Activated naive CD8-positive, alpha-beta T cell treated with anti-CD3 and anti-CD28 coated beads, Interleukin-2, amount 10 ng/mL, durations not matched to agents 7 days and 5 days (primary cell): ENCODE measurements around the gene ABT1. TPM values are rescaled to one million over a fixed set of nuclear protein-coding genes. Genes with fewer than 3 reads are reported as not detected.
"Not testable (repeated sequence)": the region's sequence is repeated elsewhere in the genome, so short reads cannot be mapped to it uniquely, and the experiment has no call there.

Experiments used
- ATAC-seq: fragments of 150-1000 bp; cut with Tn5 transposase; one replicate; pipeline ENCODE4 v1.10.0; 2021; ENCODE audit warnings: low read depth, moderate library complexity
- POLR2A ChIA-PET: fragments of 350-600 bp; sonication (Branson Sonifier 250); formaldehyde crosslinking; loops from one replicate; lab custom pipeline; 2021; ENCODE audit warnings: antibody characterized with exemption; lab: Charles Lee
- DNase-seq: peaks from one replicate; pipeline ENCODE4 v3.0.0; 2021
- H3K27ac Mint-ChIP-seq: one replicate; pipeline ENCODE4 v1.8.0; 2022; ENCODE audit warnings: mild to moderate bottlenecking, mixed read lengths
- H3K27me3 Mint-ChIP-seq: one replicate; pipeline ENCODE4 v1.8.0; 2022; ENCODE audit warnings: mild to moderate bottlenecking, moderate library complexity, mixed read lengths
- H3K36me3 Mint-ChIP-seq: one replicate; pipeline ENCODE4 v1.8.0; 2021; ENCODE audit warnings: mild to moderate bottlenecking, mixed read lengths
- H3K4me1 Mint-ChIP-seq: one replicate; pipeline ENCODE4 v1.8.0; 2021; ENCODE audit warnings: mixed read lengths
- H3K4me3 Mint-ChIP-seq: one replicate; pipeline ENCODE4 v1.8.0; 2022; ENCODE audit warnings: mild to moderate bottlenecking, moderate library complexity, mixed read lengths
- H3K9me3 Mint-ChIP-seq: one replicate; pipeline ENCODE4 v1.8.0; 2021; ENCODE audit warnings: mixed read lengths
- total RNA-seq, 2 experiments: library from RNA; stranded (reverse); gene quantifications; one replicate each; pipeline ENCODE4 v1.2.3, GENCODE V29; 2021

Gene ABT1
- 10 to 100 TPM; 28.3 to 31.7 TPM for total RNA-seq

GRCh38 chr6:26596579-26597388, at the start of gene ABT1:
TSS of gene ABT1 (plus strand) at chr6:26596953. CDS start at chr6:26596983, 30 bp downstream.
- POLR2A ChIA-PET, result no interaction called here
- H3K27ac Mint-ChIP-seq, result no peak within 1 kb of the TSS
- peak; percentile 83 for ATAC-seq

GRCh38 chr6:26547363-26547762, 49.4 kb upstream of the ABT1 start:
- H3K4me3 Mint-ChIP-seq, H3K9me3 Mint-ChIP-seq, H3K27ac Mint-ChIP-seq, ATAC-seq, H3K27me3 Mint-ChIP-seq, DNase-seq: not testable (repeated sequence)
- Mint-ChIP-seq H3K36me3 (peaks cover 11% of the 10 kb centered on the region), H3K4me1 (peaks cover 19% of the 10 kb centered on the region)
- POLR2A ChIA-PET, result interaction anchor here (2.6 kb wide), 1 partner anchor 9 kb away, joined by 8 read pairs; the partner anchor contains the start of gene HMGN4

More at GRCh38 chr6:26596579-26597388, at the start of gene ABT1:
- Mint-ChIP-seq H3K4me3 (no peak within 1 kb of the TSS), H3K27me3 (peaks cover 27% of the 10 kb centered on the region), H3K4me1 (peaks cover 18% of the 10 kb centered on the region), H3K36me3 (peaks cover 17% of the 10 kb centered on the region), H3K9me3 (no peaks in the 10 kb centered on the region)
- peak; percentile 95 for DNase-seq

GRCh38 chr6:26550250-26550993, 46.3 kb upstream of the ABT1 start:
- Mint-ChIP-seq H3K4me1 (peaks cover 11% of the 10 kb centered on the region), H3K27ac (peak overlapping the region; percentile 84), H3K9me3 (no peaks in the 10 kb centered on the region), H3K27me3 (no peaks in the 10 kb centered on the region), H3K36me3 (peaks cover 7% of the 10 kb centered on the region), H3K4me3 (peak overlapping the region; percentile 90)
- POLR2A ChIA-PET, result interaction anchor here (0.6 to 1.6 kb wide), 4 partner anchors 13 to 241 kb away, joined by 3 to 9 read pairs (median 4); partner anchors contain the start of gene HMGN4
- DNase-seq, result peak; percentile 70
- ATAC-seq, result peak; percentile 45

DNA sequence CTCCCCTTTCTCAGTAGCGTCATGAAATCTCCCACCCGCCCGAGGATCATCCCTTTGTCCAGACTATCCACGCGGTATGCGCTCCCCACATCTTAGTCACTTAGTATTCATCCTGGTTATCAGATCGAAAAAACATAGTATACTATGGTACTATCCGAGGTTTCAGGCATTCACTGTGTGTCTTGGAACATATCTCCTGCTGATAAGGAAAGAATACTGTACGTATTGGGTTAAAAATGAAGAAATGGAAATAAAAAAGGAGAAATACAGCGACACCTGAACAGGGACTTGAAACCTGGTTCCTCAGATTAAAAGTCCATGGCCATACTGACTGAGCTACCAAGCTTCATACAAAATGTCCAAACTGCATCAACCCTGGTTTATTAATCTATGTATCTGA, 44.5 kb upstream of the ABT1 start:
- Mint-ChIP-seq H3K9me3 (no peaks in the 10 kb centered on the region), H3K4me1 (peaks cover 16% of the 10 kb centered on the region), H3K4me3 (no peak overlapping the region), H3K36me3 (no peaks in the 10 kb centered on the region), H3K27ac (no peak overlapping the region), H3K27me3 (no peaks in the 10 kb centered on the region)
- DNase-seq (no peak), ATAC-seq (no peak)
- POLR2A ChIA-PET, result interaction anchor here (0.9 to 1.1 kb wide), 3 partner anchors 14 to 336 kb away, joined by 3 to 6 read pairs (median 4); partner anchors contain the start of gene HMGN4

DNA sequence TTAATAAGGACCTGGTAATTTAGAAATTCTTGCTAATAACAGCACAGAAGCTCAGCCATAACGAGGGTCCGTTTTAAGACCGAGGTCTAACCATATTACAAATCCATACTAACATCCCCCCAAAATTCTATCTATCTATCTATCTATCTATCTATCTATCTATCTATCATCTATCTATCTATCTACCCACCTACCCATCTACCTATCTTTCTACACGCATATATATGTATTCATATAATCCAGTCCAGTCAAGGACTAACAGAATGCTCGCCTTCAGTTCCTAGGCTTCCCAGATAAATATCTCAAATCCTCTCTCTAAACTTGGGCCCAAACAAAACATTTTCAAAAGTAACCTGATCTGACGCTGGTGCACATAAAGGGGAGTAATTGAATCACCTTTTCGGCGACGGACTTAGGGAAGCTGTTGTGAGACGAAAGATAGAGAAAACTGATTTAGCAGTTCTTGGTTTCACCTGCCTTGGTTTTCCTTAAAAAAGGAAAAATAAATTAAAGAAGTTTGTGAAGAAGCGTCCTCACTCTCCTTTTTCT, 44.0 kb upstream of the ABT1 start:
- no peaks in the 10 kb centered on the region for H3K27me3 Mint-ChIP-seq
- H3K27ac Mint-ChIP-seq, result no peak overlapping the region
- POLR2A ChIA-PET, result interaction anchor here (1.1 to 2.7 kb wide), 3 partner anchors 16 to 394 kb away, joined by 3 to 24 read pairs (median 5); partner anchors contain the start of gene HMGN4
- H3K36me3 Mint-ChIP-seq, result no peaks in the 10 kb centered on the region
- DNase-seq (no peak), ATAC-seq (no peak)
- peaks cover 19% of the 10 kb centered on the region for H3K4me1 Mint-ChIP-seq
- H3K9me3 Mint-ChIP-seq, result no peaks in the 10 kb centered on the region
- no peak overlapping the region for H3K4me3 Mint-ChIP-seq

DNA sequence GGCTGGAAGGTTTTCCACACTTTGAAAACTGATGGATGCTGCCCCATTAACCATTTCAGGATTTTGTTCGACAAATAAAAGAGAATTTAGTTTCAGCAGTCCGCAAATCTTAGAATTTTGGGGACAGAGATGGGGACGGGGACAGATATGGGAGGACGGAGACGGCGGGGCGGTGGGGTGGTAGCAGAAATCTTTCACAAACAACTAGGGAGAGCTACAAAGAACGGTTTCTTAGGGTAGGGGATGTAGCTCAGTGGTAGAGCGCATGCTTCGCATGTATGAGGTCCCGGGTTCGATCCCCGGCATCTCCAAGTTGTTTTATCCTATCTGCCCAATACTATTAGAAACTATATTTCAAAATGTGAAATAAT, 43.5 kb upstream of the ABT1 start:
- no peak overlapping the region for H3K27ac Mint-ChIP-seq
- H3K9me3 Mint-ChIP-seq, result no peaks in the 10 kb centered on the region
- DNase-seq, result peak; percentile 76
- no peak overlapping the region for H3K4me3 Mint-ChIP-seq
- peak; percentile 65 for ATAC-seq
- H3K27me3 Mint-ChIP-seq, result no peaks in the 10 kb centered on the region
- POLR2A ChIA-PET, result interaction anchor here (1.1 to 2.7 kb wide), 4 partner anchors 16 to 394 kb away, joined by 3 to 24 read pairs (median 6); partner anchors contain the start of gene HMGN4
- H3K4me1 Mint-ChIP-seq, result peaks cover 19% of the 10 kb centered on the region
- H3K36me3 Mint-ChIP-seq, result no peaks in the 10 kb centered on the region

DNA sequence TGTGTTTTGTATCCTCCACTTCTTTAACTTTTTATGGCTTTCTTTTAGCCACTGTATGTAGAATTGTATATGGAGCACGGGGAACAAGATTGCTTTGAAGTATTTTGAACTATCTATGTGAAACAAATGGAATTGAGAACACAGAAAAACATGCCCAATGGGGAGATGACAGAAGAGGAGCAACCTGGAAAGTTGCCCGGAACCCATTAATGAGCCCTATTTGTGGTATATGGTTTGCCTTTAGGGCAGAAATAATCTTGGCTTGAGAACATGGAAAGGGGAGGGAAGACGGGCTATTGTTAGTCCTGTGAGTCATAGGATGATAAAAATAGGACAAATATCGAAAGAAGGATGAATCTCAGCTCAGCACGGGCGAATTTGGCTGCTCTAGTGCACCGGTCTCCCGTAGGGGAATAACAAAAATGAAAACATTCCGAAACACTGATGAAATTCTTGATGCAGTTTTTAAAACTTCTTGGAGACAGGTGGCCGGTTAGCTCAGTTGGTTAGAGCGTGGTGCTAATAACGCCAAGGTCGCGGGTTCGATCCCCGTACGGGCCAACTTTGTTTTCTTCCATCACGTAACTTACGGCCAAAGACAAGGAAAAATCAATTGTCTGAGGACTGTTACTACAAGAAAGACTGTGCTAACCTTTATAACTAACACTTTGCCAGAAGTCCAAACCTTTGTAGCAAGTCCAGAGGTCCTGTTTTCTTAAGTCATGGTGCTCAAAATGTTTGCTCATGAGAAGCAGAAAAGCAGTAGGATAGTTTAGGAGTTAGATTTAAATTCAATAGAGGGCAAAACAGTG, 42.9 kb upstream of the ABT1 start:
- no peak overlapping the region for H3K4me3 Mint-ChIP-seq
- H3K4me1 Mint-ChIP-seq, result peaks cover 19% of the 10 kb centered on the region
- peak; percentile 83 for DNase-seq
- H3K9me3 Mint-ChIP-seq, result no peaks in the 10 kb centered on the region
- ATAC-seq, result peak; percentile 57
- no peaks in the 10 kb centered on the region for H3K36me3 Mint-ChIP-seq
- H3K27ac Mint-ChIP-seq, result no peak overlapping the region
- no peaks in the 10 kb centered on the region for H3K27me3 Mint-ChIP-seq
- POLR2A ChIA-PET, result interaction anchor here (1.0 to 2.7 kb wide), 5 partner anchors 16 to 395 kb away, joined by 3 to 24 read pairs (median 5); partner anchors contain the start of gene HMGN4

- H3K9me3 Mint-ChIP-seq, result no peaks in the 10 kb centered on the region
- POLR2A ChIA-PET, result interaction anchor here (1.0 to 2.7 kb wide), 4 partner anchors 15 to 81 kb away, joined by 3 to 24 read pairs (median 6); partner anchors contain the start of gene HMGN4
- H3K4me1 Mint-ChIP-seq, result peaks cover 19% of the 10 kb centered on the region
- H3K27me3 Mint-ChIP-seq, result no peaks in the 10 kb centered on the region
- no peak overlapping the region for H3K27ac Mint-ChIP-seq
- no peak overlapping the region for H3K4me3 Mint-ChIP-seq
- ATAC-seq (no peak), DNase-seq (no peak)
- no peaks in the 10 kb centered on the region for H3K36me3 Mint-ChIP-seq
Measured at GRCh38 chr6:26554447-26554696, 42.4 kb upstream of the ABT1 start.

- H3K27ac Mint-ChIP-seq, result no peak overlapping the region
- no peaks in the 10 kb centered on the region for H3K27me3 Mint-ChIP-seq
- DNase-seq (no peak), ATAC-seq (peak; percentile 23)
- POLR2A ChIA-PET, result interaction anchor here (1.0 to 2.7 kb wide), 4 partner anchors 15 to 81 kb away, joined by 3 to 24 read pairs (median 6); partner anchors contain the start of gene HMGN4
- H3K9me3 Mint-ChIP-seq, result no peaks in the 10 kb centered on the region
- no peaks in the 10 kb centered on the region for H3K36me3 Mint-ChIP-seq
- H3K4me3 Mint-ChIP-seq, result peak overlapping the region; percentile 55
- H3K4me1 Mint-ChIP-seq, result peaks cover 19% of the 10 kb centered on the region
Measured at GRCh38 chr6:26554697-26555504, 41.9 kb upstream of the ABT1 start.

GRCh38 chr6:26555505-26556262, 41.1 kb upstream of the ABT1 start:
- Mint-ChIP-seq H3K36me3 (no peaks in the 10 kb centered on the region), H3K4me3 (peak overlapping the region; percentile 55), H3K27me3 (no peaks in the 10 kb centered on the region), H3K27ac (no peak overlapping the region), H3K9me3 (no peaks in the 10 kb centered on the region), H3K4me1 (peaks cover 14% of the 10 kb centered on the region)
- DNase-seq (no peak), ATAC-seq (no peak)
- POLR2A ChIA-PET, result interaction anchor here (1.3 to 2.7 kb wide), 3 partner anchors 14 to 19 kb away, joined by 4 to 24 read pairs (median 7); partner anchors contain the start of gene HMGN4
